B cell (primary cell): ENCODE results near the gene TCAIM. TPM values are rescaled to one million over a fixed set of nuclear protein-coding genes. Genes with fewer than 3 reads are reported as not detected.

ENCODE experiments used
- ATAC-seq: fragments of 200-7000 bp; cut with Tn5 transposase; one replicate; pipeline ENCODE4 v1.10.0; 2021; ENCODE audit warnings: low read depth, mild to moderate bottlenecking, moderate number of reproducible peaks, moderate library complexity
- CTCF ChIA-PET: fragments of 350-600 bp; sonication (Branson Sonifier 250); formaldehyde crosslinking; loops from one replicate; lab custom pipeline; 2021; ENCODE audit warnings: antibody characterized with exemption, inconsistent platforms; lab: Charles Lee
- POLR2A ChIA-PET: fragments of 350-600 bp; sonication (Branson Sonifier 250); formaldehyde crosslinking; loops from one replicate; lab custom pipeline; 2021; ENCODE audit warnings: antibody characterized with exemption; lab: Charles Lee
- DNase-seq: peaks from one replicate; pipeline ENCODE4 v3.0.0; 2013
- H2AFZ ChIP-seq: 2 replicates; pipeline ENCODE4 v1.6.1; 2012; ENCODE audit warnings: mild to moderate bottlenecking, low read depth, low read length; ENCODE audit not compliant: insufficient read depth, poor library complexity, severe bottlenecking
- H3K27ac ChIP-seq, 2 donors: 1 replicate in 1 of 2; 2 replicates in 1 of 2; pipeline ENCODE4 v1.5.1; 2012 to 2013; ENCODE audit warnings: low read length in 2 of 2, mild to moderate bottlenecking in 2 of 2, moderate library complexity in 1 of 2
- H3K27me3 ChIP-seq, 4 experiments: fragments of 200-600 bp in 1 of 4; sonication (generic) in 1 of 4; replicated peaks in 1 of 4; 1 replicate in 2 of 4; 2 replicates in 2 of 4; pipeline versions ENCODE4 v1.6.1 to v1.7.0; 2013 to 2016; ENCODE audit warnings: low read length in 3 of 4, mild to moderate bottlenecking in 2 of 4, mixed read lengths in 1 of 4, moderate library complexity in 1 of 4; ENCODE audit not compliant: insufficient read depth in 4 of 4, control insufficient read depth in 3 of 4; ENCODE audit errors: control extremely low read depth in 1 of 4
- H3K36me3 ChIP-seq, 2 experiments: replicated peaks in 1 of 2; 1 replicate in 1 of 2; 2 replicates in 1 of 2; pipeline versions ENCODE4 v1.6.1 to v1.7.1; 2013; ENCODE audit warnings: low read length in 1 of 2; ENCODE audit not compliant: insufficient read depth in 2 of 2, control insufficient read depth in 1 of 2; ENCODE audit errors: control extremely low read depth in 1 of 2, extremely low read depth in 1 of 2
- H3K4me1 ChIP-seq, 2 donors: fragments of 200-600 bp in 1 of 2; sonication (generic) in 1 of 2; 1 replicate in 1 of 2; 2 replicates in 1 of 2; pipeline versions ENCODE4 v1.5.1 to v1.6.1; 2013 to 2017; ENCODE audit warnings: low read length in 2 of 2; ENCODE audit not compliant: control insufficient read depth in 2 of 2, insufficient read depth in 2 of 2
- H3K4me2 ChIP-seq: replicated peaks from 2 replicates; pipeline ENCODE3; 2012; ENCODE audit warnings: mild to moderate bottlenecking, low read depth, low read length; ENCODE audit not compliant: poor library complexity, severe bottlenecking
- H3K4me3 ChIP-seq, 5 experiments: fragments of 200-600 bp in 1 of 5; sonication (generic) in 1 of 5; 1 replicate in 3 of 5; 2 replicates in 2 of 5; pipeline versions ENCODE4 v1.5.1 to v1.7.0; 2011 to 2016; ENCODE audit warnings: low read length in 4 of 5, mild to moderate bottlenecking in 4 of 5, low read depth in 2 of 5, control low read depth in 1 of 5, moderate library complexity in 1 of 5; ENCODE audit not compliant: insufficient read depth in 1 of 5; ENCODE audit errors: control extremely low read depth in 1 of 5, extremely low read depth in 1 of 5
- H3K79me2 ChIP-seq: fragments of 200-600 bp; sonication (generic); one replicate; pipeline ENCODE4 v1.6.0; 2016; ENCODE audit warnings: low read length; ENCODE audit not compliant: control insufficient read depth, insufficient read depth
- H3K9ac ChIP-seq: fragments of 200-600 bp; sonication (generic); 2 replicates; pipeline ENCODE4 v1.6.1; 2017; ENCODE audit warnings: mild to moderate bottlenecking, low read length, moderate library complexity
- H3K9me3 ChIP-seq, 3 donors: one replicate each; pipeline versions ENCODE4 v1.6.1 to v1.7.1; 2013; ENCODE audit warnings: low read length in 2 of 3; ENCODE audit not compliant: control insufficient read depth in 2 of 3, insufficient read depth in 1 of 3; ENCODE audit errors: control extremely low read depth in 1 of 3
- H4K20me1 ChIP-seq: 2 replicates; pipeline ENCODE4 v1.6.0; 2012; ENCODE audit warnings: mild to moderate bottlenecking, low read length; ENCODE audit not compliant: insufficient read depth, control insufficient read depth, poor library complexity, severe bottlenecking
- H3K27ac Mint-ChIP-seq: one replicate; pipeline ENCODE4 v1.8.0; 2021; ENCODE audit warnings: mixed read lengths
- H3K27me3 Mint-ChIP-seq: one replicate; pipeline ENCODE4 v1.8.0; 2021; ENCODE audit warnings: mixed read lengths
- H3K4me1 Mint-ChIP-seq: one replicate; pipeline ENCODE4 v1.8.0; 2021; ENCODE audit warnings: mixed read lengths
- H3K4me3 Mint-ChIP-seq: one replicate; pipeline ENCODE4 v1.8.0; 2021; ENCODE audit warnings: mixed read lengths
- H3K9me3 Mint-ChIP-seq: one replicate; pipeline ENCODE4 v1.8.0; 2022; ENCODE audit warnings: mixed read lengths; ENCODE audit not compliant: insufficient read depth
- CTCF ChIP-seq: fragments of 200-600 bp; IDR thresholded peaks from one replicate; pipeline ENCODE4 v1.8.0; 2022; ENCODE audit warnings: antibody characterized with exemption, mild to moderate bottlenecking
- EZH2 ChIP-seq: IDR thresholded peaks from 2 replicates; pipeline ENCODE4 v1.6.1; 2012; ENCODE audit warnings: borderline replicate concordance, low read depth, mild to moderate bottlenecking, moderate library complexity, low read length; ENCODE audit not compliant: insufficient read depth, poor library complexity, severe bottlenecking
- WGBS: methylation state at CpG from one replicate; pipeline ENCODE4 v1.1.5; 2013; ENCODE audit warnings: missing lambda C conversion rate; ENCODE audit not compliant: insufficient coverage; 5-methylcytosine and 5-hydroxymethylcytosine counted together
- intact Hi-C: fragments of 100-400 bp; cut with micrococcal nuclease; formaldehyde crosslinking; loops from one replicate; pipeline ENCODE4 v1.10.0; 2022
- polyA plus RNA-seq: library from polyadenylated mRNA; depleted of rRNA; stranded (reverse); fragments of >200 nt; gene quantifications from 2 replicates; pipeline ENCODE4 v1.2.3, GENCODE V29; 2012
- total RNA-seq, 2 donors: library from RNA; stranded (reverse); fragments of 120-200 nt in 1 of 2; gene quantifications; 1 replicate in 1 of 2; 2 replicates in 1 of 2; pipeline versions ENCODE4 v1.2.3 to v1.2.4, GENCODE V29; 2013 to 2022

The TCAIM gene
- total and polyA plus RNA-seq, 2 donors (not counting 1 experiment from before 2014, with no cell fraction given), result 4.3 to 15.8 TPM

DNA sequence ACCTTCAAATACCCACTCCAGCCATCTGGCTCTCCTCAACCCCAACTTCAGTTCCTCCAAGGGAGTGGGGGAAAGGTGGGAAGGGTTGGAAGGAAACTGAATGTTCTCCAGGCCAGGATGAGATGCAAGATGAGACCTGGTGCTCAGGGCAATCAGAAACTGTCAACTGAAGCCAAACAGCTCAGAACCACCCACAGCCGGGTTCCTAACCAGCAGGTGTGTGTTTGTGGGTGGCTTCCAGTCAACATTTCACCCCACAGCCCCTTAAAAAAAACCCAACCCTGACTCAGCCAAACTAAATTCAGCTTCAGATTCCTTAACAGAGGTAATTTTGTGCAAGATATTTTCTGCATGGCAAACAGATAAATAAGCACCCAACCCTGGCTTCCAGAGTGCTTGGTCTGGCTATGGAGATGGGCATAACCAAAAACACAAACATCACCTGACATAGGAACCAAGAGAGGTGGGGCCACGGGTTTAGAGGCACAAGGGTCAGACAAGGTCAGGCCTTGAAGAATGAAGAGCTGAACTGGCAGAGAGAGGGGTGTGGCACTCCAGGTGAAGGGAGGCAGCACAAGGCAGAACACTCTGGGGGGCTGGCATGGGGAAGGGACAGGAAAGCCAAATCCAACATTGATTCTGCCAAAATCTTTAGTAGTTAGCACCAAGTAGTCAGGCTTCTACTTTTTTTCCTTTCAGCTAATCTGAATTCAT, 104.2 kb downstream of the TCAIM start:
- Mint-ChIP-seq H3K27me3 (no peaks in the 10 kb centered on the region), H3K27ac (no peak overlapping the region), H3K4me1 (peaks cover 20% of the 10 kb centered on the region), H3K9me3 (no peaks in the 10 kb centered on the region), H3K4me3 (no peak overlapping the region)
- no peaks in the 10 kb centered on the region for H3K27me3 ChIP-seq
- H3K4me2 ChIP-seq, result no peak overlapping the region
- WGBS, result no CpG with 5 or more reads among the region's 2 CpGs
- H3K9ac ChIP-seq, result no peak overlapping the region
- CTCF ChIA-PET, result no interaction called here
- TF ChIP-seq CTCF, result no peak
- TF ChIP-seq EZH2, result no peak
- no peak overlapping the region for H3K27ac ChIP-seq
- ATAC-seq (no peak), DNase-seq (no peak)
- no peaks in the 10 kb centered on the region for H4K20me1 ChIP-seq
- peaks cover 0 to 4% (median 0%) of the 10 kb centered on the region in 3 donors for H3K9me3 ChIP-seq
- no peaks in the 10 kb centered on the region for H3K79me2 ChIP-seq
- H2AFZ ChIP-seq, result no peak overlapping the region
- POLR2A ChIA-PET, result no interaction called here
- H3K4me3 ChIP-seq, result no peak overlapping the region
- peaks cover under 1 to 29% of the 10 kb centered on the region in 2 experiments for H3K36me3 ChIP-seq
- peaks cover 17 to 20% of the 10 kb centered on the region in 2 donors for H3K4me1 ChIP-seq
- intact Hi-C loops, result no loop called here

DNA sequence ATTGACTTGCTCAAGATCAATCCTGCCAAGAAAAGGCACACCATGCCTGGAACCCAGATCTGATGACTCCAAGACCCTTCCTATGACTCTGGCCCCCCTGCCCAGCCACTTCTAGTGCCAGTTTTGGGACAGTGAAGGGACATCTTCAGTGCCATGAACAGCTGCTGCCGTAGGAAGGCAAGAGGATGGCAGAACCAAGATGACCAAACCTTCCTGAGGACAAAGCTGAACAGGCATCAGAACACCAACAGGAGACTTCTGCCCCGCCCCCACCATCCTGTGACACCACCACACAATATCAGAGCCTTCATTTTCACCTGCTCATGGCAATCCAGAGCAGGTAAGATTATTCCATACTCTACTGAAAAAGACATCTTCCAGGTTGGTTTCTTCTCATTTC, 105.9 kb downstream of the TCAIM start:
- Mint-ChIP-seq H3K27me3 (no peaks in the 10 kb centered on the region), H3K27ac (no peak overlapping the region), H3K9me3 (peaks cover 2% of the 10 kb centered on the region), H3K4me1 (peaks cover 17% of the 10 kb centered on the region), H3K4me3 (no peak overlapping the region)
- no peak overlapping the region for H3K9ac ChIP-seq
- no peak overlapping the region for H3K4me3 ChIP-seq
- no peaks in the 10 kb centered on the region for H3K27me3 ChIP-seq
- WGBS, result 100% methylated on average over 2 of the region's 2 CpGs
- H3K36me3 ChIP-seq, result peaks cover 6 to 46% of the 10 kb centered on the region in 2 experiments
- H3K27ac ChIP-seq, result no peak overlapping the region
- TF ChIP-seq EZH2 (no peak), CTCF (no peak)
- DNase-seq (no peak), ATAC-seq (no peak)
- peaks cover 0 to 4% (median 0%) of the 10 kb centered on the region in 3 donors for H3K9me3 ChIP-seq
- POLR2A ChIA-PET, result no interaction called here
- no peaks in the 10 kb centered on the region for H4K20me1 ChIP-seq
- no peak overlapping the region for H2AFZ ChIP-seq
- H3K79me2 ChIP-seq, result no peaks in the 10 kb centered on the region
- peaks cover 13 to 14% of the 10 kb centered on the region in 2 donors for H3K4me1 ChIP-seq
- intact Hi-C loops, result no loop called here
- CTCF ChIA-PET, result no interaction called here
- H3K4me2 ChIP-seq, result no peak overlapping the region
